ENCODE results near the gene PITRM1.

The PITRM1 gene

GRCh38 chr10:3132036-3133025 is 40.3 kb downstream of the PITRM1 start:
- Histone ChIP-seq H3K36me3 (ENCODE audit: control insufficient read depth in 5 of 5, insufficient read depth in 5 of 5, low read length in 5 of 5) (peaks cover 3 to 66% (median 56%) of the 10 kb centered on the region in 5 donors), H3K4me3 (ENCODE audit: low read depth in 1 of 5, low read length in 5 of 5) (no peak overlapping the region), H3K4me1 (ENCODE audit: control insufficient read depth in 5 of 5, insufficient read depth in 5 of 5, low read length in 5 of 5) (peaks cover 0 to 17% (median 12%) of the 10 kb centered on the region in 5 donors), H3K27me3 (ENCODE audit: control insufficient read depth in 5 of 5, insufficient read depth in 4 of 5, low read length in 5 of 5) (no peaks in the 10 kb centered on the region), H3K9ac (ENCODE audit: low read length in 5 of 5) (no peak overlapping the region), H3K9me3 (ENCODE audit: control insufficient read depth in 5 of 5, low read length in 5 of 5) (no peaks in the 10 kb centered on the region), H3K27ac (ENCODE audit: low read depth, low read length) (no peak overlapping the region)

DNA sequence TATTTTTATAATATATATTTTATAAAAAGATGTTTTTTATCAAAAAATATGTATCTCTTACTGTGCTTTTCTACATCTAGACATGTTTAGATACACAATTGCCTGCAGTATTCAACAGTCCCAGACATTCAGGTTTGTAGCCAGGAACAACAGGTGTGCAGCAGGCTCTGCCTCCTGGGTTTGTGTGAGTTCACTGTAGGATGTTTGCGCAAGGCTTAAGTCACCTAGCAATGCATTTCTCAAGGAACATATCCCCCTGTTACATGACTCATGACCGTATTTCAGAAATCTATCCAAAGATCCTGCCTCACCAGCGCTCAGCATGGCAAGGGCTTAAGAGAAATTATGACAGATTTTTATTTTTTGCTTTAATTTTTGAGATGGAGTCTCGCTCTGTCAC is 41.5 kb downstream of the PITRM1 start:
- no peaks in the 10 kb centered on the region for H3K9me3 ChIP-seq (ENCODE audit: control insufficient read depth in 5 of 5, low read length in 5 of 5)
- no peak overlapping the region for H3K4me3 ChIP-seq (ENCODE audit: low read depth in 1 of 5, low read length in 5 of 5)
- H3K27me3 ChIP-seq (ENCODE audit: control insufficient read depth in 5 of 5, insufficient read depth in 4 of 5, low read length in 5 of 5): no peaks in the 10 kb centered on the region
- no peak overlapping the region for H3K27ac ChIP-seq (ENCODE audit: low read depth, low read length)
- H3K9ac ChIP-seq (ENCODE audit: low read length in 5 of 5): no peak overlapping the region
- peaks cover 3 to 54% (median 44%) of the 10 kb centered on the region in 5 donors for H3K36me3 ChIP-seq (ENCODE audit: control insufficient read depth in 5 of 5, insufficient read depth in 5 of 5, low read length in 5 of 5)
- H3K4me1 ChIP-seq (ENCODE audit: control insufficient read depth in 5 of 5, insufficient read depth in 5 of 5, low read length in 5 of 5): peaks cover 4 to 17% (median 11%) of the 10 kb centered on the region in 5 donors

GRCh38 chr10:3129581-3130340 is 42.8 kb downstream of the PITRM1 start:
- Histone ChIP-seq H3K27ac (ENCODE audit: low read depth, low read length) (no peak overlapping the region), H3K9ac (ENCODE audit: low read length in 5 of 5) (no peak overlapping the region), H3K4me3 (ENCODE audit: low read depth in 1 of 5, low read length in 5 of 5) (no peak overlapping the region), H3K4me1 (ENCODE audit: control insufficient read depth in 5 of 5, insufficient read depth in 5 of 5, low read length in 5 of 5) (peaks cover 4 to 19% (median 16%) of the 10 kb centered on the region in 5 donors), H3K9me3 (ENCODE audit: control insufficient read depth in 5 of 5, low read length in 5 of 5) (no peaks in the 10 kb centered on the region), H3K27me3 (ENCODE audit: control insufficient read depth in 5 of 5, insufficient read depth in 4 of 5, low read length in 5 of 5) (no peaks in the 10 kb centered on the region), H3K36me3 (ENCODE audit: control insufficient read depth in 5 of 5, insufficient read depth in 5 of 5, low read length in 5 of 5) (peaks cover 3 to 43% (median 39%) of the 10 kb centered on the region in 5 donors)

- H3K27me3 ChIP-seq (ENCODE audit: control insufficient read depth in 5 of 5, insufficient read depth in 4 of 5, low read length in 5 of 5): no peaks in the 10 kb centered on the region
- H3K36me3 ChIP-seq (ENCODE audit: control insufficient read depth in 5 of 5, insufficient read depth in 5 of 5, low read length in 5 of 5): peaks cover 0 to 43% (median 31%) of the 10 kb centered on the region in 5 donors
- no peak overlapping the region for H3K4me3 ChIP-seq (ENCODE audit: low read depth in 1 of 5, low read length in 5 of 5)
- H3K4me1 ChIP-seq (ENCODE audit: control insufficient read depth in 5 of 5, insufficient read depth in 5 of 5, low read length in 5 of 5): peaks cover 4 to 19% (median 16%) of the 10 kb centered on the region in 5 donors
- no peaks in the 10 kb centered on the region for H3K9me3 ChIP-seq (ENCODE audit: control insufficient read depth in 5 of 5, low read length in 5 of 5)
- H3K9ac ChIP-seq (ENCODE audit: low read length in 5 of 5): no peak overlapping the region
- H3K27ac ChIP-seq (ENCODE audit: low read depth, low read length): no peak overlapping the region
Observed at GRCh38 chr10:3128379-3129130, 44.0 kb downstream of the PITRM1 start.

GRCh38 chr10:3127921-3128320 is 44.7 kb downstream of the PITRM1 start:
- H3K27ac ChIP-seq (ENCODE audit: low read depth, low read length): no peak overlapping the region
- peaks cover 4 to 19% (median 16%) of the 10 kb centered on the region in 5 donors for H3K4me1 ChIP-seq (ENCODE audit: control insufficient read depth in 5 of 5, insufficient read depth in 5 of 5, low read length in 5 of 5)
- H3K27me3 ChIP-seq (ENCODE audit: control insufficient read depth in 5 of 5, insufficient read depth in 4 of 5, low read length in 5 of 5): no peaks in the 10 kb centered on the region
- no peak overlapping the region for H3K9ac ChIP-seq (ENCODE audit: low read length in 5 of 5)
- H3K9me3 ChIP-seq (ENCODE audit: control insufficient read depth in 5 of 5, low read length in 5 of 5): no peaks in the 10 kb centered on the region
- peaks cover 0 to 43% (median 28%) of the 10 kb centered on the region in 5 donors for H3K36me3 ChIP-seq (ENCODE audit: control insufficient read depth in 5 of 5, insufficient read depth in 5 of 5, low read length in 5 of 5)
- no peak overlapping the region for H3K4me3 ChIP-seq (ENCODE audit: low read depth in 1 of 5, low read length in 5 of 5)

- peaks cover 0 to 42% (median 24%) of the 10 kb centered on the region in 5 donors for H3K36me3 ChIP-seq (ENCODE audit: control insufficient read depth in 5 of 5, insufficient read depth in 5 of 5, low read length in 5 of 5)
- no peak overlapping the region for H3K27ac ChIP-seq (ENCODE audit: low read depth, low read length)
- H3K9me3 ChIP-seq (ENCODE audit: control insufficient read depth in 5 of 5, low read length in 5 of 5): no peaks in the 10 kb centered on the region
- H3K27me3 ChIP-seq (ENCODE audit: control insufficient read depth in 5 of 5, insufficient read depth in 4 of 5, low read length in 5 of 5): no peaks in the 10 kb centered on the region
- no peak overlapping the region for H3K9ac ChIP-seq (ENCODE audit: low read length in 5 of 5)
- peaks cover 4 to 19% (median 16%) of the 10 kb centered on the region in 5 donors for H3K4me1 ChIP-seq (ENCODE audit: control insufficient read depth in 5 of 5, insufficient read depth in 5 of 5, low read length in 5 of 5)
- H3K4me3 ChIP-seq (ENCODE audit: low read depth in 1 of 5, low read length in 5 of 5): no peak overlapping the region
Observed at GRCh38 chr10:3126741-3127346, 45.7 kb downstream of the PITRM1 start.

DNA sequence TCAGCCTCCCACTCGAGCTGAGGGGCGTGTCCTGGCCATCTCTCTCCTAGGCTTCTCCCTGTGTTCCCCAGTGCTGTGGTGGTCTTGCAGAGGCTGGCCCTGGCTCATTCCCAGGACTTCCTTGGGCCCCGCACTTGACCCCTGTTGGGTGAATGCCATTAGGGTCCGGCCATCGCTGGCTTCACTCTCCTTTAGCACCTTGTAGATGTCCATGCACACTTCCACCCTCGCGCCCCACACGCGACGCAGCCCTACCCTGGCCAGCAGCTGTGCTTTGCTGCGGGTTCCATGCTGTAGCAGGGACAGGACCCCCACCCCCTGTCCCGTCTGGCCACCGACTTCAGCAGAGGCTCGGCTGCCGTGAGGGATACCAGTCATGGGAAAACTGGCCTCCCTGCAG is 46.3 kb downstream of the PITRM1 start:
- H3K4me3 ChIP-seq (ENCODE audit: low read depth in 1 of 5, low read length in 5 of 5): no peak overlapping the region
- no peaks in the 10 kb centered on the region for H3K9me3 ChIP-seq (ENCODE audit: control insufficient read depth in 5 of 5, low read length in 5 of 5)
- no peak overlapping the region for H3K27ac ChIP-seq (ENCODE audit: low read depth, low read length)
- peaks cover 4 to 19% (median 16%) of the 10 kb centered on the region in 5 donors for H3K4me1 ChIP-seq (ENCODE audit: control insufficient read depth in 5 of 5, insufficient read depth in 5 of 5, low read length in 5 of 5)
- no peak overlapping the region for H3K9ac ChIP-seq (ENCODE audit: low read length in 5 of 5)
- peaks cover 0 to 39% (median 24%) of the 10 kb centered on the region in 5 donors for H3K36me3 ChIP-seq (ENCODE audit: control insufficient read depth in 5 of 5, insufficient read depth in 5 of 5, low read length in 5 of 5)
- H3K27me3 ChIP-seq (ENCODE audit: control insufficient read depth in 5 of 5, insufficient read depth in 4 of 5, low read length in 5 of 5): no peaks in the 10 kb centered on the region

- H3K36me3 ChIP-seq (ENCODE audit: control insufficient read depth in 5 of 5, insufficient read depth in 5 of 5, low read length in 5 of 5): peaks cover 0 to 37% (median 24%) of the 10 kb centered on the region in 5 donors
- H3K4me3 ChIP-seq (ENCODE audit: low read depth in 1 of 5, low read length in 5 of 5): no peak overlapping the region
- no peak overlapping the region for H3K9ac ChIP-seq (ENCODE audit: low read length in 5 of 5)
- no peaks in the 10 kb centered on the region for H3K9me3 ChIP-seq (ENCODE audit: control insufficient read depth in 5 of 5, low read length in 5 of 5)
- H3K27ac ChIP-seq (ENCODE audit: low read depth, low read length): no peak overlapping the region
- no peaks in the 10 kb centered on the region for H3K27me3 ChIP-seq (ENCODE audit: control insufficient read depth in 5 of 5, insufficient read depth in 4 of 5, low read length in 5 of 5)
- H3K4me1 ChIP-seq (ENCODE audit: control insufficient read depth in 5 of 5, insufficient read depth in 5 of 5, low read length in 5 of 5): peaks cover 4 to 19% (median 16%) of the 10 kb centered on the region in 5 donors
Observed at GRCh38 chr10:3125527-3126170, 46.9 kb downstream of the PITRM1 start.
